K562 (cell line): ENCODE measurements around the gene FAM81B.

Experiments used
- BRF2 ChIP-seq: IDR thresholded peaks from 3 replicates; pipeline ENCODE4 v1.6.1; 2011; ENCODE audit warnings: borderline replicate concordance, mild to moderate bottlenecking; ENCODE audit not compliant: insufficient read length, insufficient read depth
- KLF13 ChIP-seq: fragments of 450-650 bp; IDR thresholded peaks from 2 replicates; pipeline ENCODE4 v1.6.1; 2016; ENCODE audit warnings: missing genetic modification characterization, low read depth, mild to moderate bottlenecking, missing compliant biosample characterization, moderate library complexity, borderline replicate concordance
- KLF16 ChIP-seq: IDR thresholded peaks from 2 replicates; pipeline ENCODE4 v1.6.1; 2016; ENCODE audit warnings: antibody characterized with exemption
- PATZ1 ChIP-seq: fragments of 250-450 bp; sonication (Bioruptor Pico); IDR thresholded peaks from 2 replicates; pipeline ENCODE4 v1.5.0; 2020; ENCODE audit warnings: mild to moderate bottlenecking, borderline replicate concordance
- REST ChIP-seq, 2 experiments: fragments of 450-650 bp; formaldehyde crosslinking in 1 of 2; IDR thresholded peaks; 2 replicates each; pipeline versions ENCODE4 v1.4.0 to v1.6.1; 2014 to 2020; ENCODE audit warnings: mild to moderate bottlenecking in 2 of 2, borderline replicate concordance in 1 of 2, low read depth in 1 of 2
- TAF1 ChIP-seq: IDR thresholded peaks from 2 replicates; pipeline ENCODE4 v1.6.1; 2011; ENCODE audit warnings: mild to moderate bottlenecking, low read length, moderate library complexity; ENCODE audit not compliant: insufficient read depth, control insufficient read depth, severe bottlenecking; ENCODE audit errors: extremely low read depth
- TCF3 ChIP-seq: sonication (generic); formaldehyde crosslinking; IDR thresholded peaks from 2 replicates; pipeline ENCODE4 v1.4.0; 2020; ENCODE audit warnings: mild to moderate bottlenecking, missing genetic modification reagents
- ZBTB40 ChIP-seq, 2 experiments: fragments of 450-650 bp in 1 of 2; sonication (generic) in 1 of 2; formaldehyde crosslinking in 1 of 2; IDR thresholded peaks; 2 replicates each; pipeline versions ENCODE4 v1.7.1 to v1.9.0; 2016 to 2022; ENCODE audit warnings: inconsistent platforms in 1 of 2, mild to moderate bottlenecking in 1 of 2, missing genetic modification reagents in 1 of 2
- ZNF12 ChIP-seq: sonication (generic); formaldehyde crosslinking; IDR thresholded peaks from 2 replicates; pipeline ENCODE4 v1.4.0; 2020; ENCODE audit warnings: mild to moderate bottlenecking, missing genetic modification reagents

GRCh38 chr5:95369782-95370181 lies 21.4 kb upstream of the FAM81B start:
- TF ChIP-seq TCF3 (CRISPR knock-in tag) (no peak), TAF1 (no peak), PATZ1 (CRISPR knock-in tag) (no peak), REST (IDR thresholded peaks at IDR 0.05; ENCODE audit: borderline replicate concordance) (no peak), REST (CRISPR knock-in tag; IDR thresholded peaks at IDR 0.05; ENCODE audit: low read depth) (no peak), KLF13 (no peak), KLF16 (no peak), ZBTB40 (IDR thresholded peaks at IDR 0.05) (no peak), ZBTB40 (CRISPR knock-in tag; IDR thresholded peaks at IDR 0.05) (no peak), ZNF12 (CRISPR knock-in tag) (no peak), BRF2 (no peak)
